OCI-LY1 (cell line): ENCODE data around the gene SLCO4A1.

Experiments used
- H2AFZ ChIP-seq: fragments of 200-600 bp; sonication (generic), shearing (Covaris generic); 2 replicates; pipeline ENCODE4 v1.6.0; 2014; ENCODE audit warnings: antibody characterized with exemption, mild to moderate bottlenecking, low read length
- H3F3A ChIP-seq: fragments of 200-600 bp; sonication (generic), shearing (Covaris generic); 2 replicates; pipeline ENCODE4 v1.6.0; 2014; ENCODE audit warnings: mild to moderate bottlenecking, antibody characterized with exemption, low read length, moderate library complexity; ENCODE audit not compliant: insufficient read depth
- H3K27ac ChIP-seq: fragments of 200-600 bp; sonication (generic); 2 replicates; pipeline ENCODE4 v1.5.1; 2014; ENCODE audit warnings: low read length, mixed run types, mild to moderate bottlenecking, low read depth; ENCODE audit not compliant: poor library complexity, severe bottlenecking
- H3K27me3 ChIP-seq: fragments of 200-600 bp; sonication (generic); 2 replicates; pipeline ENCODE4 v1.6.0; 2014; ENCODE audit warnings: antibody characterized with exemption, mild to moderate bottlenecking, low read length, moderate library complexity; ENCODE audit not compliant: insufficient read depth
- H3K36me3 ChIP-seq: fragments of 200-600 bp; sonication (generic); 2 replicates; pipeline ENCODE4 v1.6.1; 2014; ENCODE audit warnings: mild to moderate bottlenecking, antibody characterized with exemption, low read length, moderate library complexity, mixed read lengths; ENCODE audit not compliant: insufficient read depth
- H3K4me1 ChIP-seq: fragments of 200-600 bp; sonication (generic); 2 replicates; pipeline ENCODE4 v1.5.1; 2014; ENCODE audit warnings: mild to moderate bottlenecking, low read length, moderate library complexity; ENCODE audit not compliant: insufficient read depth, severe bottlenecking
- H3K4me2 ChIP-seq: fragments of 200-600 bp; sonication (generic), shearing (Covaris generic); 2 replicates; pipeline ENCODE4 v1.6.1; 2014; ENCODE audit warnings: low read length
- H3K4me3 ChIP-seq: fragments of 200-600 bp; sonication (generic); 2 replicates; pipeline ENCODE4 v1.5.1; 2014; ENCODE audit warnings: low read length, low read depth, mild to moderate bottlenecking, mixed read lengths; ENCODE audit not compliant: poor library complexity, severe bottlenecking
- H3K79me2 ChIP-seq: fragments of 200-600 bp; shearing (Covaris generic); 2 replicates; pipeline ENCODE4 v1.6.1; 2016; ENCODE audit warnings: mixed run types, low read length, mixed read lengths; ENCODE audit not compliant: insufficient read depth
- H3K9ac ChIP-seq: fragments of 200-600 bp; sonication (generic), shearing (Covaris generic); 2 replicates; pipeline ENCODE4 v1.6.1; 2014; ENCODE audit warnings: mild to moderate bottlenecking, low read length, mixed read lengths
- H3K9me2 ChIP-seq: fragments of 200-600 bp; sonication (generic), shearing (Covaris generic); 2 replicates; pipeline ENCODE4 v1.6.1; 2014; ENCODE audit warnings: low read depth, mild to moderate bottlenecking, low read length, mixed read lengths
- H3K9me3 ChIP-seq: fragments of 200-600 bp; shearing (Covaris generic); 2 replicates; pipeline ENCODE4 v1.6.1; 2014; ENCODE audit warnings: low read length, mixed read lengths
- H4K20me1 ChIP-seq: fragments of 200-600 bp; sonication (generic), shearing (Covaris generic); 2 replicates; pipeline ENCODE4 v1.6.0; 2016; ENCODE audit warnings: mild to moderate bottlenecking, low read length; ENCODE audit not compliant: insufficient read depth
- CTCF ChIP-seq: fragments of 200-600 bp; sonication (generic), shearing (Covaris generic); IDR thresholded peaks from 2 replicates; pipeline ENCODE4 v1.5.1; 2017; ENCODE audit warnings: mild to moderate bottlenecking, antibody characterized with exemption, low read length, moderate library complexity, mixed read lengths
- EZH2 ChIP-seq: fragments of 200-600 bp; sonication (generic), shearing (Covaris generic); IDR thresholded peaks from 2 replicates; pipeline ENCODE4 v1.8.0; 2017; ENCODE audit warnings: borderline replicate concordance, mixed run types, mild to moderate bottlenecking, antibody characterized with exemption, low read length, moderate library complexity, mixed read lengths

SLCO4A1 gene

GRCh38 chr20:62715201-62715600, 72.9 kb downstream of the SLCO4A1 start:
- H2AFZ ChIP-seq = no peak overlapping the region
- no peaks in the 10 kb centered on the region for H3K9me3 ChIP-seq
- no peak overlapping the region for H3K27ac ChIP-seq
- H3K4me1 ChIP-seq = peaks cover 4% of the 10 kb centered on the region
- peaks cover 7% of the 10 kb centered on the region; the same call in 1 of the 2 replicates for H3K27me3 ChIP-seq
- H3F3A ChIP-seq = no peaks in the 10 kb centered on the region
- H3K4me2 ChIP-seq = no peak overlapping the region
- no peak for TF ChIP-seq EZH2
- no peak for TF ChIP-seq CTCF
- H3K9me2 ChIP-seq = no peaks in the 10 kb centered on the region
- H3K9ac ChIP-seq = no peak overlapping the region
- no peaks in the 10 kb centered on the region for H4K20me1 ChIP-seq
- no peaks in the 10 kb centered on the region for H3K79me2 ChIP-seq
- no peaks in the 10 kb centered on the region for H3K36me3 ChIP-seq
- H3K4me3 ChIP-seq = no peak overlapping the region

- Histone ChIP-seq H3K9me3 (peaks cover 9% of the 10 kb centered on the region), H3F3A (no peaks in the 10 kb centered on the region), H3K4me1 (peaks cover 4% of the 10 kb centered on the region), H3K27me3 (peaks cover 13% of the 10 kb centered on the region; the same call in 1 of the 2 replicates), H3K27ac (no peak overlapping the region), H3K4me3 (no peak overlapping the region), H4K20me1 (no peaks in the 10 kb centered on the region), H3K4me2 (no peak overlapping the region), H3K9me2 (no peaks in the 10 kb centered on the region), H3K36me3 (peaks cover 3% of the 10 kb centered on the region; the same call in 1 of the 2 replicates), H3K9ac (no peak overlapping the region), H2AFZ (no peak overlapping the region), H3K79me2 (no peaks in the 10 kb centered on the region)
- no peak for TF ChIP-seq CTCF
- no peak for TF ChIP-seq EZH2
These were observed 74.1 kb downstream of the SLCO4A1 start for GRCh38 chr20:62716198-62716940.

GRCh38 chr20:62716941-62717310, 74.6 kb downstream of the SLCO4A1 start:
- H3K9me2 ChIP-seq = no peaks in the 10 kb centered on the region
- H3F3A ChIP-seq = no peaks in the 10 kb centered on the region
- no peak overlapping the region for H3K4me2 ChIP-seq
- TF ChIP-seq CTCF (no peak), EZH2 (no peak)
- H4K20me1 ChIP-seq = no peaks in the 10 kb centered on the region
- peaks cover 7% of the 10 kb centered on the region; the same call in 1 of the 2 replicates for H3K36me3 ChIP-seq
- no peak overlapping the region for H2AFZ ChIP-seq
- no peak overlapping the region for H3K4me3 ChIP-seq
- H3K9ac ChIP-seq = no peak overlapping the region
- peaks cover 4% of the 10 kb centered on the region for H3K4me1 ChIP-seq
- no peaks in the 10 kb centered on the region for H3K79me2 ChIP-seq
- H3K9me3 ChIP-seq = peaks cover 15% of the 10 kb centered on the region
- H3K27ac ChIP-seq = no peak overlapping the region
- peaks cover 18% of the 10 kb centered on the region; the same call in 1 of the 2 replicates for H3K27me3 ChIP-seq
